Transverse colon (tissue), 4 donors: ENCODE data around the gene TBC1D2B. TPM values are rescaled to one million over a fixed set of nuclear protein-coding genes. Genes with fewer than 3 reads are reported as not detected.

Experiments
- DNase-seq: peaks from one replicate; pipeline ENCODE4 v3.0.0-alpha.2; 2019
- H3K27ac ChIP-seq, 4 donors: fragments of 200-600 bp; sonication (generic); 2 replicates each; pipeline ENCODE4 v1.5.1; 2016 to 2018; ENCODE audit warnings: inconsistent platforms in 4 of 4
- H3K27me3 ChIP-seq: fragments of 200-600 bp; sonication (generic); 2 replicates; pipeline ENCODE4 v1.5.1; 2017; ENCODE audit warnings: inconsistent platforms
- H3K36me3 ChIP-seq, 4 donors: fragments of 200-600 bp; sonication (generic); 2 replicates each; pipeline ENCODE4 v1.5.1; 2017 to 2019; ENCODE audit warnings: inconsistent platforms in 4 of 4
- H3K4me1 ChIP-seq, 4 donors: fragments of 200-600 bp; sonication (generic); 2 replicates each; pipeline ENCODE4 v1.5.1; 2017 to 2020; ENCODE audit warnings: inconsistent platforms in 4 of 4
- H3K4me3 ChIP-seq, 4 donors: fragments of 200-600 bp; sonication (generic); 1 replicate in 1 of 4; 2 replicates in 3 of 4; pipeline versions ENCODE4 v1.5.1 to v1.6.1; 2017 to 2019; ENCODE audit warnings: inconsistent platforms in 4 of 4
- H3K9me3 ChIP-seq, 2 donors: fragments of 200-600 bp; sonication (generic); 2 replicates each; pipeline ENCODE4 v1.5.1; 2017 to 2019; ENCODE audit warnings: inconsistent platforms in 2 of 2
- CTCF ChIP-seq, 5 experiments: fragments of 200-600 bp in 3 of 5; fragments of 450-650 bp in 2 of 5; sonication (generic) in 3 of 5; IDR thresholded peaks; 1 replicate in 2 of 5; 2 replicates in 3 of 5; pipeline ENCODE4 v1.5.1; 2016 to 2017; ENCODE audit warnings: antibody characterized with exemption in 5 of 5, inconsistent platforms in 3 of 5, mild to moderate bottlenecking in 2 of 5, moderate library complexity in 1 of 5
- EP300 ChIP-seq: sonication (generic); formaldehyde crosslinking; IDR thresholded peaks from one replicate; pipeline ENCODE4 v1.6.1; 2017; ENCODE audit warnings: antibody characterized with exemption, low read depth
- POLR2A ChIP-seq: fragments of 450-650 bp; IDR thresholded peaks from one replicate; pipeline ENCODE4 v1.6.1; 2016; ENCODE audit warnings: antibody characterized with exemption, mild to moderate bottlenecking, moderate library complexity
- POLR2AphosphoS5 ChIP-seq, 3 donors: sonication (generic); formaldehyde crosslinking; IDR thresholded peaks; one replicate each; pipeline ENCODE4 v1.6.1; 2016; ENCODE audit warnings: antibody characterized with exemption in 3 of 3
- WGBS, 2 donors: methylation state at CpG; one replicate each; pipeline ENCODE4 v1.1.5; 2018; ENCODE audit warnings: low coverage in 1 of 2; 5-methylcytosine and 5-hydroxymethylcytosine counted together
- in situ Hi-C, 4 donors: fragments of 200-750 bp; cut with MboI; loops; one replicate each; pipeline versions ENCODE4 v1.15.0 to v1.15.1; 2017; ENCODE audit warnings: low sequenced_read_pairs in 3 of 4, low pct_ligation_motif_present in 1 of 4, low pct_unique_long_range_greater_than_20kb in 1 of 4
- intact Hi-C: fragments of 100-400 bp; cut with DNase I; formaldehyde crosslinking; loops from one replicate; pipeline ENCODE4 v1.15.1; 2023; ENCODE audit warnings: low total_unique reads
- total RNA-seq, 4 donors: library from RNA; depleted of rRNA; stranded (reverse); fragments of >200 nt; gene quantifications; one replicate each; pipeline ENCODE4 v1.1.0, GENCODE V29; 2016

Gene TBC1D2B
- total RNA-seq, 4 donors from 2014 or later: 40.4 to 62.6 (median 53.8) TPM

GRCh38 chr15:78097667-78098066 is 20.2 kb upstream of the TBC1D2B start:
- no peak for DNase-seq

GRCh38 chr15:78093242-78094020 is 15.9 kb upstream of the TBC1D2B start:
- peaks cover 0 to 31% (median 17%) of the 10 kb centered on the region in 4 donors for H3K4me1 ChIP-seq
- DNase-seq: peak; percentile 7
- intact Hi-C loops: no loop called here
- no peak overlapping the region for H3K4me3 ChIP-seq
- no peak for TF ChIP-seq CTCF (IDR thresholded peaks at IDR 0.05)
- TF ChIP-seq EP300: no peak
- TF ChIP-seq POLR2AphosphoS5 (IDR thresholded peaks at IDR 0.05): peak; percentile 69 to 83 (median 79)
- no peaks in the 10 kb centered on the region for H3K36me3 ChIP-seq
- 42% methylated on average over 5 of the region's 5 CpGs; no CpG with 5 or more reads in 1 of the 2 donors for WGBS, 2 donors
- H3K27ac ChIP-seq: peak overlapping the region; percentile 28 to 73 (median 46)
- no peaks in the 10 kb centered on the region for H3K9me3 ChIP-seq
- no peaks in the 10 kb centered on the region for H3K27me3 ChIP-seq
- in situ Hi-C loops: loop anchor here in 1 of 4 donors (10.0 kb wide), 1 partner anchor 89 kb away; no protein-coding TSS in a partner anchor

More at GRCh38 chr15:78097667-78098066, 20.2 kb upstream of the TBC1D2B start:
- 93 to 100% methylated on average over 2 to 9 of the region's 9 CpGs for WGBS, 2 donors
- Histone ChIP-seq H3K4me3 (no peak overlapping the region), H3K4me1 (peaks cover 0 to 13% (median 3%) of the 10 kb centered on the region in 4 donors), H3K36me3 (no peaks in the 10 kb centered on the region), H3K27ac (no peak overlapping the region), H3K9me3 (no peaks in the 10 kb centered on the region), H3K27me3 (no peaks in the 10 kb centered on the region)
- in situ Hi-C loops (loop anchor here in 1 of 4 donors (10.0 kb wide), 1 partner anchor 93 kb away; no protein-coding TSS in a partner anchor), intact Hi-C loops (no loop called here)
- TF ChIP-seq POLR2AphosphoS5 (IDR thresholded peaks at IDR 0.05) (no peak), POLR2A (no peak), EP300 (no peak), CTCF (IDR thresholded peaks at IDR 0.05) (no peak)

- peak; percentile 7 for DNase-seq
- Histone ChIP-seq H3K27ac (peak within 1 kb of the TSS; percentile 15 to 73 (median 46)), H3K27me3 (no peaks in the 10 kb centered on the region), H3K36me3 (no peaks in the 10 kb centered on the region), H3K4me1 (peaks cover 0 to 39% (median 25%) of the 10 kb centered on the region in 4 donors), H3K4me3 (no peak within 1 kb of the TSS), H3K9me3 (no peaks in the 10 kb centered on the region)
- no peak for TF ChIP-seq EP300
- TF ChIP-seq CTCF (IDR thresholded peaks at IDR 0.05): no peak
- TF ChIP-seq POLR2A: no peak
- TF ChIP-seq POLR2AphosphoS5 (IDR thresholded peaks at IDR 0.05): no peak
- WGBS, 2 donors: 73% methylated on average over 11 of the region's 11 CpGs; no CpG with 5 or more reads in 1 of the 2 donors
- in situ Hi-C loops (loop anchor here in 1 of 4 donors (10.0 kb wide), 1 partner anchor 88 kb away; no protein-coding TSS in a partner anchor), intact Hi-C loops (no loop called here)
Measured at GRCh38 chr15:78092261-78093041, 14.9 kb upstream of the TBC1D2B start, which contains the start of gene SH2D7. TSS of gene SH2D7 (plus strand) at chr15:78092561. CDS start at chr15:78092585, 24 bp downstream.
